ENCODE measurements around the gene NCK2.

GRCh38 chr2:105747991-105748390 lies 3.3 kb downstream of the NCK2 start:
- no peak for TF ChIP-seq EZH2 (IDR thresholded peaks at IDR 0.05; ENCODE audit: borderline replicate concordance, low read depth, low read length, poor library complexity, severe bottlenecking)
- TF ChIP-seq CTCF (conservative IDR thresholded peaks at IDR 0.05; ENCODE audit: low read depth, low read length): no peak

All from A673 (cell line).